H9 (cell line): Measurements from ENCODE around the gene THRAP3. TPM values are rescaled to one million over a fixed set of nuclear protein-coding genes. Genes with fewer than 3 reads are reported as not detected.

Experiments
- DNase-seq: peaks from one replicate; pipeline ENCODE4 v3.0.0-alpha.2; 2017
- H2AFZ ChIP-seq: one replicate; pipeline ENCODE4 v1.6.1; 2013; ENCODE audit warnings: mild to moderate bottlenecking, low read length, control low read depth, moderate library complexity
- H2AK5ac ChIP-seq: 2 replicates; pipeline ENCODE4 v1.6.1; 2013; ENCODE audit warnings: low read length, control low read depth, mixed read lengths; ENCODE audit not compliant: insufficient read length
- H2BK120ac ChIP-seq: one replicate; pipeline ENCODE4 v1.6.1; 2013; ENCODE audit warnings: low read depth, mild to moderate bottlenecking, low read length, control low read depth, inconsistent platforms; ENCODE audit not compliant: poor library complexity, severe bottlenecking
- H2BK12ac ChIP-seq: 2 replicates; pipeline ENCODE4 v1.6.1; 2013; ENCODE audit warnings: low read length, control low read depth, mixed read lengths, low read depth; ENCODE audit not compliant: insufficient read length
- H2BK15ac ChIP-seq: 2 replicates; pipeline ENCODE4 v1.6.1; 2013; ENCODE audit warnings: low read depth, low read length, control low read depth
- H2BK20ac ChIP-seq: one replicate; pipeline ENCODE4 v1.6.1; 2013; ENCODE audit warnings: low read depth, mild to moderate bottlenecking, low read length, control low read depth, inconsistent platforms; ENCODE audit not compliant: poor library complexity, severe bottlenecking
- H2BK5ac ChIP-seq: 2 replicates; pipeline ENCODE4 v1.6.1; 2013; ENCODE audit warnings: low read length, control low read depth, mixed read lengths; ENCODE audit not compliant: insufficient read length
- H3K14ac ChIP-seq: 2 replicates; pipeline ENCODE4 v1.6.1; 2013; ENCODE audit warnings: low read length, control low read depth; ENCODE audit not compliant: insufficient read depth
- H3K18ac ChIP-seq: 2 replicates; pipeline ENCODE4 v1.6.1; 2013; ENCODE audit warnings: low read depth, mild to moderate bottlenecking, mixed read lengths, low read length, control low read depth; ENCODE audit not compliant: insufficient read length
- H3K23ac ChIP-seq: 2 replicates; pipeline ENCODE4 v1.6.1; 2013; ENCODE audit warnings: low read length, control low read depth, mixed read lengths, low read depth; ENCODE audit not compliant: insufficient read length
- H3K23me2 ChIP-seq: 2 replicates; pipeline ENCODE4 v1.6.1; 2013; ENCODE audit warnings: low read depth, mild to moderate bottlenecking, mixed read lengths, low read length, control low read depth; ENCODE audit not compliant: insufficient read length, poor library complexity, severe bottlenecking
- H3K27ac ChIP-seq: 2 replicates; pipeline ENCODE4 v1.5.1; 2013; ENCODE audit warnings: low read length, control low read depth, mixed read lengths, low read depth; ENCODE audit not compliant: insufficient read length
- H3K27me3 ChIP-seq: 2 replicates; pipeline ENCODE4 v1.6.1; 2013; ENCODE audit warnings: low read length, control low read depth, inconsistent platforms; ENCODE audit not compliant: insufficient read depth
- H3K4ac ChIP-seq: 2 replicates; pipeline ENCODE4 v1.6.1; 2013; ENCODE audit warnings: low read depth, mild to moderate bottlenecking, control low read depth, inconsistent platforms, low read length, moderate library complexity
- H3K4me1 ChIP-seq: 2 replicates; pipeline ENCODE4 v1.6.1; 2013; ENCODE audit warnings: low read length, control low read depth, inconsistent platforms; ENCODE audit not compliant: insufficient read depth
- H3K4me2 ChIP-seq: 2 replicates; pipeline ENCODE4 v1.6.1; 2013; ENCODE audit warnings: low read length, control low read depth, mixed read lengths; ENCODE audit not compliant: insufficient read length, insufficient read depth
- H3K56ac ChIP-seq: 2 replicates; pipeline ENCODE4 v1.6.1; 2013; ENCODE audit warnings: low read depth, mild to moderate bottlenecking, mixed read lengths, low read length, control low read depth; ENCODE audit not compliant: insufficient read length
- H3K79me1 ChIP-seq: 2 replicates; pipeline ENCODE4 v1.6.1; 2013; ENCODE audit warnings: low read depth, mild to moderate bottlenecking, moderate library complexity, low read length, control low read depth, inconsistent platforms; ENCODE audit not compliant: insufficient read depth, poor library complexity, severe bottlenecking
- H3K79me2 ChIP-seq: 2 replicates; pipeline ENCODE4 v1.6.1; 2013; ENCODE audit warnings: low read length, control low read depth, inconsistent platforms; ENCODE audit not compliant: insufficient read depth
- H3K9ac ChIP-seq: 2 replicates; pipeline ENCODE4 v1.6.1; 2013; ENCODE audit warnings: low read length, control low read depth, mixed read lengths; ENCODE audit not compliant: insufficient read length; ENCODE audit errors: extremely low read depth
- H3K9me3 ChIP-seq: one replicate; pipeline ENCODE4 v1.6.1; 2013; ENCODE audit warnings: low read depth, low read length, inconsistent platforms; ENCODE audit not compliant: control insufficient read depth
- H3T11ph ChIP-seq: one replicate; pipeline ENCODE4 v1.6.1; 2013; ENCODE audit warnings: mild to moderate bottlenecking, low read length, control low read depth, inconsistent platforms
- H4K20me1 ChIP-seq: one replicate; pipeline ENCODE4 v1.6.1; 2013; ENCODE audit not compliant: control insufficient read depth, insufficient read length, insufficient read depth
- H4K5ac ChIP-seq: 2 replicates; pipeline ENCODE4 v1.6.1; 2013; ENCODE audit warnings: low read depth, mild to moderate bottlenecking, mixed read lengths, low read length, control low read depth; ENCODE audit not compliant: insufficient read length
- H4K8ac ChIP-seq: replicated peaks from 2 replicates; pipeline ENCODE4 v1.6.1; 2013; ENCODE audit warnings: low read length, control low read depth, mixed read lengths, low read depth; ENCODE audit not compliant: insufficient read length
- H4K91ac ChIP-seq: 2 replicates; pipeline ENCODE4 v1.6.1; 2013; ENCODE audit warnings: low read depth, mild to moderate bottlenecking, moderate library complexity, mixed read lengths, low read length, control low read depth; ENCODE audit not compliant: insufficient read length
- H3K27ac Mint-ChIP-seq, 3 experiments: 2 replicates in 2 of 3; 3 replicates in 1 of 3; pipeline ENCODE4 v1.8.0; 2020 to 2021; ENCODE audit warnings: mixed read lengths in 3 of 3, mild to moderate bottlenecking in 1 of 3, moderate library complexity in 1 of 3
- H3K27me3 Mint-ChIP-seq: 2 replicates; pipeline ENCODE4 v1.8.0; 2021; ENCODE audit warnings: low read depth, mild to moderate bottlenecking, moderate library complexity, mixed read lengths
- H3K36me3 Mint-ChIP-seq, 3 experiments: 2 replicates in 2 of 3; 3 replicates in 1 of 3; pipeline ENCODE4 v1.8.0; 2020 to 2021; ENCODE audit warnings: low read depth in 3 of 3, mixed read lengths in 3 of 3; ENCODE audit not compliant: insufficient read depth in 1 of 3
- H3K4me1 Mint-ChIP-seq, 2 experiments: 2 replicates each; pipeline ENCODE4 v1.8.0; 2020; ENCODE audit warnings: mixed read lengths in 2 of 2
- H3K4me3 Mint-ChIP-seq, 2 experiments: 2 replicates in 1 of 2; 3 replicates in 1 of 2; pipeline ENCODE4 v1.8.0; 2020 to 2021; ENCODE audit warnings: mild to moderate bottlenecking in 2 of 2, mixed read lengths in 2 of 2, moderate library complexity in 1 of 2
- H3K9me3 Mint-ChIP-seq, 2 experiments: 2 replicates in 1 of 2; 3 replicates in 1 of 2; pipeline ENCODE4 v1.8.0; 2020; ENCODE audit warnings: mild to moderate bottlenecking in 2 of 2, mixed read lengths in 2 of 2, moderate library complexity in 1 of 2
- CTCF ChIP-seq: fragments of 200-600 bp; sonication (generic); conservative IDR thresholded peaks from 3 replicates; pipeline ENCODE4 v1.8.0; 2021; ENCODE audit warnings: antibody characterized with exemption, mild to moderate bottlenecking
- WGBS: extraction: QIAGEN DNeasy Blood & Tissue Kit; methylation state at CpG from one replicate; pipeline ENCODE4 v1.1.7; 2013; ENCODE audit warnings: missing lambda C conversion rate, low lambda C conversion rate, mixed read lengths; ENCODE audit not compliant: insufficient read length; ENCODE audit errors: extremely low coverage; 5-methylcytosine and 5-hydroxymethylcytosine counted together
- total RNA-seq: library from RNA; stranded (reverse); gene quantifications from 2 replicates; pipeline ENCODE4 v1.2.1, GENCODE V29; 2021

The THRAP3 gene
- total RNA-seq, 1 experiment from 2014 or later = 186 TPM

DNA sequence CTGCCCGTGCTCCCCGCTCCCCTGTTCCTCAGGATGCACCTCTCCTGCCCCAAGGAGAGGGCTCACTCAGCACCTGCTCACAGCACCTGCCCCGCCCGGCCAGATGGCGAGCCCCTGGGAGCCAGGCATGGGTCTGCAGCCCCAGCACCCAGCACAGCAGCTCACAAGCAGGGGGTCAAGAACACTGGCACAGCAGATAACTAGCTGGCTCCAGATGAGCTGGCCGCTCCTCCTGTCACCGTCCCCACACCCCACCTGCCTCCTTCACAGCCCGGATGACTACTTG is 120.1 kb downstream of the THRAP3 start:
- Mint-ChIP-seq H3K27me3 (no peaks in the 10 kb centered on the region), H3K9me3 (no peaks in the 10 kb centered on the region), H3K4me3 (no peak overlapping the region), H3K27ac (no peak overlapping the region; a peak in 1 of 7 replicates), H3K36me3 (peaks cover 11 to 38% (median 29%) of the 10 kb centered on the region in 3 experiments; a peak in 6 of 7 replicates), H3K4me1 (no peaks in the 10 kb centered on the region)
- no peaks in the 10 kb centered on the region for H3K79me2 ChIP-seq
- no peak overlapping the region for H3K18ac ChIP-seq
- no peak overlapping the region for H4K8ac ChIP-seq
- H3K9me3 ChIP-seq = no peaks in the 10 kb centered on the region
- no peak overlapping the region for H2AK5ac ChIP-seq
- no peak overlapping the region for H3K4me2 ChIP-seq
- H3K27ac ChIP-seq = no peak overlapping the region
- H2AFZ ChIP-seq = no peak overlapping the region
- H3K27me3 ChIP-seq = no peaks in the 10 kb centered on the region
- no peak for DNase-seq
- H2BK15ac ChIP-seq = no peak overlapping the region
- no peak overlapping the region for H3K9ac ChIP-seq
- H2BK120ac ChIP-seq = no peak overlapping the region
- H2BK5ac ChIP-seq = no peak overlapping the region
- no peak overlapping the region for H4K91ac ChIP-seq
- no peak overlapping the region for H3K23ac ChIP-seq
- no peak overlapping the region for H3K4ac ChIP-seq
- no peaks in the 10 kb centered on the region for H3K79me1 ChIP-seq
- no peak overlapping the region for H2BK12ac ChIP-seq
- no peaks in the 10 kb centered on the region for H4K20me1 ChIP-seq
- H4K5ac ChIP-seq = no peak overlapping the region
- no peak overlapping the region for H3K56ac ChIP-seq
- no peak overlapping the region for H3T11ph ChIP-seq
- no CpG with 5 or more reads among the region's 8 CpGs for WGBS
- no peaks in the 10 kb centered on the region for H3K23me2 ChIP-seq
- H2BK20ac ChIP-seq = no peak overlapping the region
- H3K14ac ChIP-seq = no peak overlapping the region
- no peak for TF ChIP-seq CTCF
- no peaks in the 10 kb centered on the region for H3K4me1 ChIP-seq
